ENCODE data around the gene HS1BP3. TPM values are rescaled to one million over a fixed set of nuclear protein-coding genes. Genes with fewer than 3 reads are reported as not detected.
A peak's percentile ranks its signal among the peaks of the same experiment; 100 is the strongest.

Gene HS1BP3
- total RNA-seq, 1 experiment from 2014 or later: 5.7 TPM

- DNase-seq (ENCODE audit: low spot score): no peak
Observed at GRCh38 chr2:20585710-20586594, 64.9 kb downstream of the HS1BP3 start.

- DNase-seq (ENCODE audit: low spot score): no peak
Observed at GRCh38 chr2:20585359-20585709, 65.6 kb downstream of the HS1BP3 start.

DNA sequence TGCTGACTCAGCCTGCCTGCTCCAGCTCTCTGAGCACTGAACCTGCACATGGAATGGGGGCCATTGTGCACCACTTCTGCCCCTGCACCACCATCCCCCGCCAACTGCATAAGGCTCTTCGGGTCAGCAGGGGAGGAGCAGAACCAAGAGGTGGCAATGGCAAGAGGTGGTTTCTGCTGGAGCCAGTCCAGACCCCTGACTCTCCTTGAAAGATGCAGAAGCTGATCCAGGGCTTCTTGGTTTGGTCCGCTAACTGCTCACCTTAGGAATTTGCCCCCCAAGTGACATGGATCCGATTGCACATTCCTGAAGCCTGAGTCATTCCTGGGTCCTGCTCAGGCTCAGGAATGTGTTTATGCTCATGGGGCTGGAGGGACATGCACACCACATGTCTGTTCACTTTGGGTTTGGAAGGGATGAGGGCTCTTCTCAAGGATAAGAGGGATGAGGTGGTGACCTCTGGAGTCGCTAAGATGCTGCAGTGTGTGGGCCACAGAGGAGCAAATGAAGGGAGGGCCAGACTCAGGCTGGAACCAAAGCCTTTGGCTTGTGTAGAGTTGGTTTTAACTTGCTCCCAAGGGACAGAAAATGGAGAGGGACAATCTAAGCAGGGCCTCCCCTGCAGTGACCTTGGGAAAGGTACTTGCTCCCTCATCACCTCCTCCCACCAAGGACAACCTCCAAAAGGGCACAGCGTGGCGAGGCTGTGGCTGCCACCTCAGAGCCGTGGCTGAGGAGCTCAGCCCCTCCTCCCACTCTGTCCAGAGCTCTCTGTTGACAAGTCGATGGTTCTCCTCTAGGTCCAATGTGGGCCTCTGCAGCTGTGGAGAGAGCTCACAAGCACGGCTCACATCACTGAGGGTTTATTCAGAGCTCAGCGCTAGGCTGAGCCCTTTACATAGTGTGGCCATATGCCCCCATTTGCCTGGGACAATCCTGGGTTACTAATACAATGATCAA, 66.2 kb downstream of the HS1BP3 start:
- DNase-seq (ENCODE audit: low spot score): peak; percentile 92

GRCh38 chr2:20584045-20584398, 66.9 kb downstream of the HS1BP3 start:
- no peak for DNase-seq (ENCODE audit: low spot score)

DNA sequence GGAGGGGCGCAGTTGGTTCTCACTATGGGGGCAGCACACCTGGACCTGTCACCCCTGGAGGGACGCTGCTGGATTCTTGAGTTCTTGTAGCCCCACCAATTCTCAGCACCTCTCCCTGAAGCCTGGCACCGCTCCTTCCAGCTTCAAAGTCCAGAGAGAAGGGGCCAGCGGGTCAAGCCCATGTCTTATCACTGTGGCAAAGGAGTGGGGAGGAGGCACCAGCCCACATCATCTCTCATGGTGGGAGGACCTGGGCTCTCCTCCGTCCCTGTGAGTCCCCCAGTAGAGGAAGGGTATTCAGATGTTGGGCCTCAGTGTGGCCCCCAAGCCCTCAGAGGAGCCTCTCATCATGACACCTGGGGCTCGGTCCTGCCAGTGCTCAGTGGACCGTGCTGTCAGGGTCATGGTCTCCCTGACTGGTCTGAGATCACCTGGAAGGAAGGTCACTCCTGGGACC, 67.4 kb downstream of the HS1BP3 start:
- DNase-seq (ENCODE audit: low spot score): no peak

DNA sequence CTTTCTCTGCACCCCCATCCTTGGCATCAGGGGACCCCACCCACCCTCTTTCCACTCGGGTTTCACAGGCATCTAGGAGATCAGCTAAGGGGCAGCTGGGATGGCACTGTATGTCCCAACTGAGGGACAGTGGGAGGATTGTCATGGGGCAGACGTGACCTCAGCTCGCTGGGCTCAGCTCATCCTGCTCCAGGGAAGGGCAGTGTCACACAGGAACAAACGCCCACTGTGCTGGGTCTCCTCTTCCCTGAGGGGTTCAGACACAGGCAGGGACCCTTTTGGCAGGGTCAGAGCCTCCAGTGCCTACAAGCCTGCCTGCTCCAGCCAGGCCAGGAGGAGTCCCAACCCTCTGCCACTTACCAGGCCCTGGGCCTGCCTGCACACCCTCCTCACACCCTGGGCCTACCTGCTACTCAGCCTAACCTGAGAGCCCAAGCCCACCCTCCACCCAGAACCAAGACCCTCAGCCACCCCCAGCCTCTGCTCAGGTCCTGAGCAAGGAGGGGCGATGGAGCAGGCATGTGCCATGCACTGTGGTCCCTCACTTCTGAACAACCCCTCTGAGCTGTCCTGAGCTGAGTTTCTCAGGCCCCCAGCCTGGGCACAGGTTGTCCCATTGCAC, 68.2 kb downstream of the HS1BP3 start:
- DNase-seq (ENCODE audit: low spot score): no peak

GRCh38 chr2:20580690-20581437, 70.0 kb downstream of the HS1BP3 start:
- DNase-seq (ENCODE audit: low spot score): no peak

DNA sequence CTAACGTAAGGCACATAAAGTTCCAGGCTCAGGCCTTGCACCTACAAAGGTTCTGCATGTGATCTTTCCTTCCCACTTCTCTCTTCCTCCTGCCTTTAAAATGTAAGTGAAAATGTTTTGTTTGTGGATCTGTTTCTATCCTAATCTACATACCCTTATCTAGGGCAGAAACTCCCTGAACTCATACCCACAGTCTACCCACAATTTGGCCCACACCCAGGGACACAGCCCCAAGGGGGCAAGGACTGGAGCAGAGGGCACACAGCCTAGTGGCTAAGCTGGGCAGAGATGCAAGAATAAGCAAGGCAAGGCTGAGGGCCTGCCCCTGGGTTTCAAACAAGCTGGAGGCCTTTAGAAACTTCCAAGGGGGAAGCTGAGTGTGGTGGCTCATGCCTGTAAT, 71.0 kb downstream of the HS1BP3 start:
- DNase-seq (ENCODE audit: low spot score): no peak

DNA sequence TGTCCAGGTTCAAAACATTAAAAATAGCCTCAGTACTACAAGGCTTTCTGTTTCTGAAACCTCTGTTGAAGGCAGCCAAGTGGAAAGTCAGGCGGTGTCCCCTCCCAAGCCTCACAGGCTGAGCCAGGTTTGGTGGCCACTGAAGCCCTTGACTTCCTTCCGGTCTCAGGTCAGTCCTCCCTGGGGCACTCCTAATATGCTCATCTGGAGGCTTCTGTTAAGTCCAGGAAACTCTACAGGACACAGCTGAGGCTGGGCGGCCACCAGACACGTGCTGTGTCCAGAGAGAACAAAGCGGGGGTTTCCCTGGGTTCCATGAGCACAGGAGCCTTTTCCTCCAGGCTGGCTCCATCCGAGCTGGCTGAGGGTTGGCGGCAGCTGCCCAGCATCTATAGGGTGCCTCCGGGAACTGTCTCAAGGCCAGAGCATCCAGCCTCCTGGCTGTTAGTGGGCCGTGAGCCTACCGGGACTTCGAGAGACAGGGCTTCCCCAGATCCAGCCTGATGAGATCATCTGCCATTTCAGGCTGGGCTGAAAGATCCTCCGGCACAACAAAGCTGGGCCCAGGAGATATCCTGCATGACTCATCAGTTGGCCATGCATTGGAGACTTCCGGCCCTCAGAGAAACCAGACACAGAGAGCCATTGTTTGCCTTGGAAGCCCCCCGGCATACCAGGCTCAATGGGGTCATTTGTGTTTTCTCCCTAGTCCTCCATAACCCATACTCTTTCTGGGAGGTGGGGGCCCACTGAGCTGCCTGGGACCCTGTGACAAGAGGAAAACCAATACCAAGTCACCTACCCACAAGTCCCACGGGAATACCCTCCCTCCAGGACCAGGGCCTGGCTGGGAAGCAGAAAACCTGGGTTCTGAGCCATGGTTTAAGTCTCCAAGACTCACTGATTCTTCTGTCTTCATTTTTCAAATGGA, 71.7 kb downstream of the HS1BP3 start:
- peak; percentile 89 for DNase-seq (ENCODE audit: low spot score)

DNA sequence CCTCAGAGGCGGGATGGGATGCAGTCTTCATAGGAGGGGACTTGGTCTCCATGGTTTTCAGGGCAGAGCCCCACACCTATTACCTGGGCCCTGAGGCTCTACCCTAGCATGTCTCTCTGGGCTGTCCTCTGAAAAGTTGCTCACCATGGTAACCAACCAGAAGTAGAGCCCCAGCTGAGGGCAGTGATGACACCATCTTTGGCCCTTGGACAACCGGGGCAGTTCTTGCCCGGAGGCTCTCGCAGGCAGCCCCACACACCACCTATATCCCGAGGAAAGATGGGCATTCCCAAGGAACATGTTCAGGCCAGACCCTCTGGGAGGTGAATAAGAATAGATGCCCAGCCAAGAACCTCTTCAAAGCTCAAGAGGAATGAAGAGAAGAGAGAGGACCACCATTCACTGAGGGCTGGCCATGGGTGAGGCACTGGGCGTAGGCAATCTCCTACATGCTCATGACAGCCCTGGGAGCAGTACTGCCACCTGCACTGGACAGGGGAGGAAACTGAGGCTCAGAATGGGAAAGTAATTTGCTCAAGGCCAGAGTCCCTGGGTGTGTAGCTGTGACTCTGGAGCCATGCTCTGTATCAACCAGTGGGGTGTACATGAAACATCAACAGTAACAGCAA, 72.5 kb downstream of the HS1BP3 start:
- no peak for DNase-seq (ENCODE audit: low spot score)

DNA sequence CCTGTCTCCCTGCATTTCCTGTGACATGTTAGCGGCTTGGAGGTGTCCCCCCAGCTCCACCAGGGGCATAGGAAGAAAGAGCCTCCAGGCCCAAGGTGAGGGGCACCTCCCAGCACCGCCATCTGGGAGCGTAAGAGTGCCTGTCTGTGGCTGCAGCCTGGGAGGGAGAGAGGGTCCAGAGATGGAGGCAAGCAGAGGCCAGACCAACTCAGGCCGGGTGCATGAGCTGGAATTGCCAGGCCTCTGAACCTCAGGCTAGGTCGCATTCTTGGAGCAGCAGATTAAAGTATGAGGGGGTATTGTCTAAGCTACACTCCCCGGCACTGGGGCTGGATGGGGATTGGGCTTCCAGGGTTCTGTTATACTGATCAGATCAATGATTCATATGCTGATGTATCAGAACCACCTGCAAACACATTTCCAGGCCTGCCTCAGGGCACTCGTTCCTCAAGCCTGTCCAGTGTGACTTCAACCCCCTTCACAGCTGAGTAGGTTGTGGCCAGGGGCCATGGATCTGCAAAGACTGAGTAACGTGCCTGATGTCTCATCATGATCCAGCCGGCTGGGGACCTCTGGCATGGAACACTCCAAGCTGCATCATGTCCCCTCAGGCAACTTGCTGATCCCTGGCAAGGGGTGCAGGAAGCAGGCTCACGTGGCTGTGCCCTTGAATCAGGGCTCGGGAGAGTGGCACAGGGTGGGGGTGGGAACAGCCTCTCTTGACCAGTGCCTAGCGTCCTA, 73.2 kb downstream of the HS1BP3 start:
- peak; percentile 43 for DNase-seq (ENCODE audit: low spot score)

DNA sequence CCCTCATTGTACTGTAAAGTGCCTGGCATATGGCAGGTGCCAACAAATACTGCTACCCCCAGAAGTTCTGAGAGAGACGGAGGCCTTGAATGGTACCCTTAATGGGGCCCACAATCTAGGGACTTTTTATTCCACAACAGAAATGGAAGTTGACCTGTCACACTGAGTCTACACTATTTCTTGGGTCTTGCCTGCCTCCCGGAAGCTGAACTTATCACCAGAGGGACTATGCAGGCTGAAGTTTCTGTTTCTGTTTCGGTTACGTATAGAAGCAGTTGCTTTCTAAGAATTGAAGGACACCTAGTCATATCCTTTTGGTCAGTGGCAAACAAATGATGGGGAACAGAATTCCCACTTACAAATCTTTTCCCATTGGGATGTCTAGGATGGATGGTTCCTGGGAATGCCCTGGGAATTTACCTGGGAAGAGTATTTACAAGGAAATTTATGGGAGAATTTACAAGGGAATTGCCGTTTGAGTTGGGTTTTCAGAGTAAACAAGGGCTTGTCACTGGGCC, 74.2 kb downstream of the HS1BP3 start:
- no peak for DNase-seq (ENCODE audit: low spot score)

DNA sequence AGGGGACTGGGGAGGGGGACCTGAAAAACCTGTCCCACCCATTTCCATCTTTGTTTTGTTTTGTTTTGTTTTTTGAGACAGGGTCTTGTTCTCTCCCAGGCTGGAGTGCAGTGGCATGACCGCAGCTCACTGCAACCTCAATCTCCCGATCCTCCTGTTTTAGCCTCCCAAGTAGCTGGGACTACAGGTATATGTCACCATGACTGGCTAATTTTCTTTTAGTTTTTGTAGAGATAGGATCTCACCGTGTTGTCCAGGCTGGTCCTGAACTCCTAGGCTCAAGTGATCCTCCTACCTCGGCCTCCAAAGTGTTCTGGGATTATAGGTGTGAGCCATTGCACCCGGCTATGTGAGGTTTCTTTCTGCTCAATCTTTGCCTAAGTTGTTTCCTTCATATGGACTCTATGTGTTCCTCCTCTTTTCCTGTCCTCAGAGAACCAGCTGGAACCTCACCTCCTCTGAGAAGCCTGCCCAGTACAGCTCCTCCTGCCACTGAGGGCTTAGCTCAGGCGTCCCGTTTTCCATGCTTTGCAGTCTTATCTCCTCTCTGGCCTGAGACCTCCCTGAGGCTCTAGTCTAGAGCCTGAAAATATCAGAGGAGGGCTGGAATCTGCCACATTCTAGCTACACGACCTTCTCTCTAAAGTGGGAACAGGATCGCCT, 74.8 kb downstream of the HS1BP3 start:
- no peak for DNase-seq (ENCODE audit: low spot score)

DNA sequence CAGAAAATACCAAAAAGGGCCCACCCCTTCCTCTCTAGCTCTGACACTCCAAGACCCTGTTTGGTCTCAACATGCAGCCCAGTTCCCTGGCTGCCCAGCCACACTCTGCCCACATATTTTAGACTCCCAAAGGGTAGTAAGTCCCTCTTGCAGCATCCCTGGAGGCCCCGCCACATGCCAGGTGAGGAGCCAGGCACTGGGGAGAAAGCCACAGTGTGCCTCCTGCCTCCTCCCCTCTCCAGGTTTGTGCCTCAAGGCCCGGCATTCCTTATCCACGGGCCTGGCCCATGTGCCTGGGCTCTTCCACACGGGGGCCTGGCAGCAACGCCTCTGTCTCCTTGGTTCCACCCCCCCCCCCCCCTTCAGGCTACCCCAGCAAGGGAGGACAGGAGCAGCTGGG, 75.5 kb downstream of the HS1BP3 start:
- no peak for DNase-seq (ENCODE audit: low spot score)

GRCh38 chr2:20574930-20575329, 76.0 kb downstream of the HS1BP3 start:
- no peak for DNase-seq (ENCODE audit: low spot score)

GRCh38 chr2:20574423-20574911, 76.4 kb downstream of the HS1BP3 start:
- no peak for DNase-seq (ENCODE audit: low spot score)

GRCh38 chr2:20573620-20574422, 77.1 kb downstream of the HS1BP3 start:
- no peak for DNase-seq (ENCODE audit: low spot score)

All from H4 (cell line).